Measurements from ENCODE around the gene HUS1B. TPM values are rescaled to one million over a fixed set of nuclear protein-coding genes. Genes with fewer than 3 reads are reported as not detected.

Gene HUS1B
- total RNA-seq, 1 experiment from 2014 or later = 1.1 TPM

DNA sequence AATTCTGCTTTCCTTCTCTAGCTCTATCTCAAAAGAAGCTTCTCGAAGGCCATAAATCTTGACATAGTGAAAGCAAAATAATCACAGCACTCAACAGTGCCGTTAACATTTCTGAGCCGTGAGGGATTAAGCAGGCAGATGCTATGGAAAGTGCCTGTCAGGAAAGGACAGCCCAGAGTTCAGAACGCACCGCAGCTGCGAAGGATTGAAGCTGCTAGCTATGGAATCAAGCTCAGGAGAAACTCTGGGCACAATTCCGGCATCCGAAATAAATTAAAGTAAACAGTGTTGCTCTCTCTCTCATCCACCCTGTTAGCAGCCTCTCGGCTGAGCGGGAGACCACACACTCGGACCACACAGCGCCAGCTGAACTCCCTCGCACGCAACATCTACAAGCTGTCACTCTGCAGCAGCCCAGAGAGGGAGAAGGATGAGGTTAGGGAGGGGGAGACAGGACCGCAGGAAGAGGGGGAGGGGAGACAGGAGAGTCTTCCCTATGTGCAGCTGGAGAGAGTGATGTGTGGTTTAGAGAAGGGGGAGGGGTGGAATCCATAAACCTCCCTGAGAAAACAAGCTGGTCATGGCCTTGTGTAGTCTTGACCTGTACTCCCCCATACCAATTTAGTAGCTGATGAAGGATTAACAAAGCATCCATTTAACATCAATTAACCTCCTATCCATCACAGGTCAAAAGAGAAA is 27.0 kb upstream of the HUS1B start (continued):
- TF ChIP-seq, protein P1, sequence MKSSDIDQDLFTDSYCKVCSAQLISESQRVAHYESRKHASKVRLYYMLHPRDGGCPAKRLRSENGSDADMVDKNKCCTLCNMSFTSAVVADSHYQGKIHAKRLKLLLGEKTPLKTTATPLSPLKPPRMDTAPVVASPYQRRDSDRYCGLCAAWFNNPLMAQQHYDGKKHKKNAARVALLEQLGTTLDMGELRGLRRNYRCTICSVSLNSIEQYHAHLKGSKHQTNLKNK (CRISPR knock-in tag; IDR thresholded peaks at IDR 0.05) = no peak
- TF ChIP-seq, protein P2, sequence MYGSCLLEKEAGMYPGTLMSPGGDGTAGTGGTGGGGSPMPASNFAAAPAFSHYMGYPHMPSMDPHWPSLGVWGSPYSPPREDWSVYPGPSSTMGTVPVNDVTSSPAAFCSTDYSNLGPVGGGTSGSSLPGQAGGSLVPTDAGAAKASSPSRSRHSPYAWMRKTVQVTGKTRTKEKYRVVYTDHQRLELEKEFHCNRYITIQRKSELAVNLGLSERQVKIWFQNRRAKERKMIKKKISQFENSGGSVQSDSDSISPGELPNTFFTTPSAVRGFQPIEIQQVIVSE (CRISPR knock-in tag; IDR thresholded peaks at IDR 0.05; ENCODE audit: borderline replicate concordance) = no peak
- TF ChIP-seq SOX15 (CRISPR knock-in tag; IDR thresholded peaks at IDR 0.05) = no peak
- no peak for TF ChIP-seq JUN (CRISPR knock-in tag; IDR thresholded peaks at IDR 0.05)
- TF ChIP-seq, protein P3, sequence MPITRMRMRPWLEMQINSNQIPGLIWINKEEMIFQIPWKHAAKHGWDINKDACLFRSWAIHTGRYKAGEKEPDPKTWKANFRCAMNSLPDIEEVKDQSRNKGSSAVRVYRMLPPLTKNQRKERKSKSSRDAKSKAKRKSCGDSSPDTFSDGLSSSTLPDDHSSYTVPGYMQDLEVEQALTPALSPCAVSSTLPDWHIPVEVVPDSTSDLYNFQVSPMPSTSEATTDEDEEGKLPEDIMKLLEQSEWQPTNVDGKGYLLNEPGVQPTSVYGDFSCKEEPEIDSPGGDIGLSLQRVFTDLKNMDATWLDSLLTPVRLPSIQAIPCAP (CRISPR knock-in tag; IDR thresholded peaks at IDR 0.05) = no peak
- no peak for TF ChIP-seq JAZF1 (CRISPR knock-in tag; IDR thresholded peaks at IDR 0.05)

DNA sequence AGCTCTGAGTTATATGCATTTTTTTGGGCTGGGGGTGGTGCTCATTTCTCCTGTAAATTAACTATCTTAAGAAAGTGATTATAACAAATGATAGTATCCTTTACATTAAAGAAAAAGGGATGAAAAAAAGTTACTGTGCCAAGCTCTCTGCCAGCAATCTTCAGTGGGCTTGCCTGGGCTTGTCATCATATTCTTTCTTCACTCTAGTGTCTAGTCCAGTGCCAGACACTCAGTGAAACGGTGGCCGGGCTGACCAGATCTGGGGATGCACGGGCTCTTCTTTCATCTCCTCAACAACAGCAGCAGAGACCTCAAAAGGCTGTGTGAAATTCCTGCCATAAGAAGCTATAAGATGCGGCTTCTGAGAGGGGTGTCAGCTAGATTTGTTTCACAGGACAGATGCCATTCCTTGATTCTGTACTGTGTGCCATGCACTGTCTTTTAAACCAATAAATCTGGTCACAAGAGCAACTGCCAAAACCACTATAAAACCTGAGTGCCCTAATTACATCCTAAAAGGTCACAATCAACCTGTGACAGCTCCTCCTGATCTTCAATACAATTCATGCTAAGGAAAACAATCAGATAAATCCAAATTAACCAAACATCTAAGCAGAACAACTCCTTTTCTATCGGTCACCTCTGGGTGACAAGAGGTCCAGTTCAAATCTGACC is 23.9 kb upstream of the HUS1B start:
- CTCF ChIA-PET = interaction anchor here (0.9 to 2.3 kb wide), 7 partner anchors 9 to 756 kb away, joined by 3 to 19 read pairs (median 8); partner anchors contain the start of gene EXOC2
- Mint-ChIP-seq H3K27me3 (ENCODE audit: low read depth) (no peaks in the 10 kb centered on the region), H3K4me1 (peaks cover 72% of the 10 kb centered on the region)

More for the DNA sequence above, 23.9 kb upstream of the HUS1B start:
- POLR2A ChIA-PET = interaction anchor here (1.2 kb wide), 1 partner anchor 21 kb away, joined by 4 read pairs; no protein-coding TSS in a partner anchor
- Mint-ChIP-seq H3K9me3 (no peaks in the 10 kb centered on the region), H3K4me3 (peak overlapping the region; percentile 28), H3K27ac (peak overlapping the region; percentile 92), H3K36me3 (peaks cover 5% of the 10 kb centered on the region; the same call in 1 of the 2 replicates)
- TF ChIP-seq ZNF317 (CRISPR knock-in tag; IDR thresholded peaks at IDR 0.05; ENCODE audit: borderline replicate concordance, low read depth) (no peak), JAZF1 (CRISPR knock-in tag; IDR thresholded peaks at IDR 0.05) (no peak), TEAD4 (CRISPR knock-in tag; IDR thresholded peaks at IDR 0.05) (no peak), ETV6 (CRISPR knock-in tag; IDR thresholded peaks at IDR 0.05) (no peak), GRHL2 (CRISPR knock-in tag; IDR thresholded peaks at IDR 0.05; ENCODE audit: insufficient replicate concordance, severe bottlenecking) (no peak), JUN (CRISPR knock-in tag; IDR thresholded peaks at IDR 0.05) (no peak), SP1 (CRISPR knock-in tag; conservative IDR thresholded peaks at IDR 0.05) (no peak), ZNF138 (CRISPR knock-in tag; conservative IDR thresholded peaks at IDR 0.05) (no peak), CREM (CRISPR knock-in tag; IDR thresholded peaks at IDR 0.05) (no peak), NFATC4 (CRISPR knock-in tag; IDR thresholded peaks at IDR 0.05) (no peak), HMGA2 (CRISPR knock-in tag; IDR thresholded peaks at IDR 0.05) (no peak)
- TF ChIP-seq, protein P4, sequence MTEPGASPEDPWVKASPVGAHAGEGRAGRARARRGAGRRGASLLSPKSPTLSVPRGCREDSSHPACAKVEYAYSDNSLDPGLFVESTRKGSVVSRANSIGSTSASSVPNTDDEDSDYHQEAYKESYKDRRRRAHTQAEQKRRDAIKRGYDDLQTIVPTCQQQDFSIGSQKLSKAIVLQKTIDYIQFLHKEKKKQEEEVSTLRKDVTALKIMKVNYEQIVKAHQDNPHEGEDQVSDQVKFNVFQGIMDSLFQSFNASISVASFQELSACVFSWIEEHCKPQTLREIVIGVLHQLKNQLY (CRISPR knock-in tag; IDR thresholded peaks at IDR 0.05) = no peak
- TF ChIP-seq, protein P5, sequence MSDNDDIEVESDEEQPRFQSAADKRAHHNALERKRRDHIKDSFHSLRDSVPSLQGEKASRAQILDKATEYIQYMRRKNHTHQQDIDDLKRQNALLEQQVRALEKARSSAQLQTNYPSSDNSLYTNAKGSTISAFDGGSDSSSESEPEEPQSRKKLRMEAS (CRISPR knock-in tag; IDR thresholded peaks at IDR 0.05) = no peak
- TF ChIP-seq, protein P6, sequence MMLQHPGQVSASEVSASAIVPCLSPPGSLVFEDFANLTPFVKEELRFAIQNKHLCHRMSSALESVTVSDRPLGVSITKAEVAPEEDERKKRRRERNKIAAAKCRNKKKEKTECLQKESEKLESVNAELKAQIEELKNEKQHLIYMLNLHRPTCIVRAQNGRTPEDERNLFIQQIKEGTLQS (CRISPR knock-in tag; conservative IDR thresholded peaks at IDR 0.05) = no peak
- TF ChIP-seq, protein P7, sequence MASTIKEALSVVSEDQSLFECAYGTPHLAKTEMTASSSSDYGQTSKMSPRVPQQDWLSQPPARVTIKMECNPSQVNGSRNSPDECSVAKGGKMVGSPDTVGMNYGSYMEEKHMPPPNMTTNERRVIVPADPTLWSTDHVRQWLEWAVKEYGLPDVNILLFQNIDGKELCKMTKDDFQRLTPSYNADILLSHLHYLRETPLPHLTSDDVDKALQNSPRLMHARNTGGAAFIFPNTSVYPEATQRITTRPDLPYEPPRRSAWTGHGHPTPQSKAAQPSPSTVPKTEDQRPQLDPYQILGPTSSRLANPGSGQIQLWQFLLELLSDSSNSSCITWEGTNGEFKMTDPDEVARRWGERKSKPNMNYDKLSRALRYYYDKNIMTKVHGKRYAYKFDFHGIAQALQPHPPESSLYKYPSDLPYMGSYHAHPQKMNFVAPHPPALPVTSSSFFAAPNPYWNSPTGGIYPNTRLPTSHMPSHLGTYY (CRISPR knock-in tag; IDR thresholded peaks at IDR 0.05) = no peak
- TF ChIP-seq, protein P8, sequence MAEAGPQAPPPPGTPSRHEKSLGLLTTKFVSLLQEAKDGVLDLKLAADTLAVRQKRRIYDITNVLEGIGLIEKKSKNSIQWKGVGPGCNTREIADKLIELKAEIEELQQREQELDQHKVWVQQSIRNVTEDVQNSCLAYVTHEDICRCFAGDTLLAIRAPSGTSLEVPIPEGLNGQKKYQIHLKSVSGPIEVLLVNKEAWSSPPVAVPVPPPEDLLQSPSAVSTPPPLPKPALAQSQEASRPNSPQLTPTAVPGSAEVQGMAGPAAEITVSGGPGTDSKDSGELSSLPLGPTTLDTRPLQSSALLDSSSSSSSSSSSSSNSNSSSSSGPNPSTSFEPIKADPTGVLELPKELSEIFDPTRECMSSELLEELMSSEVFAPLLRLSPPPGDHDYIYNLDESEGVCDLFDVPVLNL (CRISPR knock-in tag; IDR thresholded peaks at IDR 0.05; ENCODE audit: borderline replicate concordance, low read depth) = no peak
- TF ChIP-seq, protein P9, sequence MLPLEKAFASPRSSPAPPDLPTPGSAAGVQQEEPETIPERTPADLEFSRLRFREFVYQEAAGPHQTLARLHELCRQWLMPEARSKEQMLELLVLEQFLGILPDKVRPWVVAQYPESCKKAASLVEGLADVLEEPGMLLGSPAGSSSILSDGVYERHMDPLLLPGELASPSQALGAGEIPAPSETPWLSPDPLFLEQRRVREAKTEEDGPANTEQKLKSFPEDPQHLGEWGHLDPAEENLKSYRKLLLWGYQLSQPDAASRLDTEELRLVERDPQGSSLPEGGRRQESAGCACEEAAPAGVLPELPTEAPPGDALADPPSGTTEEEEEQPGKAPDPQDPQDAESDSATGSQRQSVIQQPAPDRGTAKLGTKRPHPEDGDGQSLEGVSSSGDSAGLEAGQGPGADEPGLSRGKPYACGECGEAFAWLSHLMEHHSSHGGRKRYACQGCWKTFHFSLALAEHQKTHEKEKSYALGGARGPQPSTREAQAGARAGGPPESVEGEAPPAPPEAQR (CRISPR knock-in tag; IDR thresholded peaks at IDR 0.05) = no peak
- TF ChIP-seq, protein P10, sequence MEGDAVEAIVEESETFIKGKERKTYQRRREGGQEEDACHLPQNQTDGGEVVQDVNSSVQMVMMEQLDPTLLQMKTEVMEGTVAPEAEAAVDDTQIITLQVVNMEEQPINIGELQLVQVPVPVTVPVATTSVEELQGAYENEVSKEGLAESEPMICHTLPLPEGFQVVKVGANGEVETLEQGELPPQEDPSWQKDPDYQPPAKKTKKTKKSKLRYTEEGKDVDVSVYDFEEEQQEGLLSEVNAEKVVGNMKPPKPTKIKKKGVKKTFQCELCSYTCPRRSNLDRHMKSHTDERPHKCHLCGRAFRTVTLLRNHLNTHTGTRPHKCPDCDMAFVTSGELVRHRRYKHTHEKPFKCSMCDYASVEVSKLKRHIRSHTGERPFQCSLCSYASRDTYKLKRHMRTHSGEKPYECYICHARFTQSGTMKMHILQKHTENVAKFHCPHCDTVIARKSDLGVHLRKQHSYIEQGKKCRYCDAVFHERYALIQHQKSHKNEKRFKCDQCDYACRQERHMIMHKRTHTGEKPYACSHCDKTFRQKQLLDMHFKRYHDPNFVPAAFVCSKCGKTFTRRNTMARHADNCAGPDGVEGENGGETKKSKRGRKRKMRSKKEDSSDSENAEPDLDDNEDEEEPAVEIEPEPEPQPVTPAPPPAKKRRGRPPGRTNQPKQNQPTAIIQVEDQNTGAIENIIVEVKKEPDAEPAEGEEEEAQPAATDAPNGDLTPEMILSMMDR (IDR thresholded peaks at IDR 0.05) = no peak
- no peak for DNase-seq (ENCODE audit: low spot score)
- ATAC-seq = no peak
